Activated CD8-positive, alpha-beta T cell treated with anti-CD3 and anti-CD28 coated beads for 36 hours (primary cell): Measurements from ENCODE around the gene SEC62. TPM values are rescaled to one million over a fixed set of nuclear protein-coding genes. Genes with fewer than 3 reads are reported as not detected.

Source experiments
- ATAC-seq: fragments of 200-7000 bp; cut with Tn5 transposase; one replicate; pipeline ENCODE4 v1.10.0; 2021; ENCODE audit warnings: mild to moderate bottlenecking, moderate library complexity
- CTCF ChIA-PET: fragments of 350-600 bp; sonication (Branson Sonifier 250); formaldehyde crosslinking; loops from one replicate; lab custom pipeline; 2021; ENCODE audit warnings: antibody characterized with exemption; lab: Charles Lee
- POLR2A ChIA-PET: fragments of 350-600 bp; sonication (Branson Sonifier 250); formaldehyde crosslinking; loops from one replicate; lab custom pipeline; 2021; ENCODE audit warnings: antibody characterized with exemption; lab: Charles Lee
- DNase-seq: peaks from one replicate; pipeline ENCODE4 v3.0.0-alpha.2; 2020
- H3K27ac Mint-ChIP-seq: one replicate; pipeline ENCODE4 v1.8.0; 2021; ENCODE audit warnings: mild to moderate bottlenecking, mixed read lengths
- H3K27me3 Mint-ChIP-seq: one replicate; pipeline ENCODE4 v1.8.0; 2021; ENCODE audit warnings: mixed read lengths
- H3K36me3 Mint-ChIP-seq: one replicate; pipeline ENCODE4 v1.8.0; 2021; ENCODE audit warnings: low read depth, mixed read lengths
- H3K4me1 Mint-ChIP-seq: one replicate; pipeline ENCODE4 v1.8.0; 2021; ENCODE audit warnings: low read depth, mixed read lengths
- H3K4me3 Mint-ChIP-seq: one replicate; pipeline ENCODE4 v1.8.0; 2021; ENCODE audit warnings: mild to moderate bottlenecking, moderate library complexity, mixed read lengths
- H3K9me3 Mint-ChIP-seq: one replicate; pipeline ENCODE4 v1.8.0; 2021; ENCODE audit warnings: mixed read lengths
- intact Hi-C: fragments of 100-400 bp; cut with micrococcal nuclease; formaldehyde crosslinking; loops from one replicate; pipeline ENCODE4 v1.10.0; 2022
- total RNA-seq, 2 experiments: library from RNA; stranded (reverse); gene quantifications; one replicate each; pipeline ENCODE4 v1.2.3, GENCODE V29; 2021
- TF ChIP-seq, protein P1 (sequence below): fragments of 200-600 bp; IDR thresholded peaks from one replicate; pipeline ENCODE4 v1.8.0; 2022; ENCODE audit warnings: antibody characterized with exemption, mild to moderate bottlenecking

Gene SEC62
- total RNA-seq = 10 to 100 TPM; 52.5 to 60.2 TPM

- DNase-seq = peak; percentile 95
- H3K27me3 Mint-ChIP-seq = no peaks in the 10 kb centered on the region
- intact Hi-C loops = loop anchor here (5.0 kb wide), 3 partner anchors 104 to 204 kb away; partner anchors contain the start of genes LRRC34 and LRRIQ4
- TF ChIP-seq, protein P1, sequence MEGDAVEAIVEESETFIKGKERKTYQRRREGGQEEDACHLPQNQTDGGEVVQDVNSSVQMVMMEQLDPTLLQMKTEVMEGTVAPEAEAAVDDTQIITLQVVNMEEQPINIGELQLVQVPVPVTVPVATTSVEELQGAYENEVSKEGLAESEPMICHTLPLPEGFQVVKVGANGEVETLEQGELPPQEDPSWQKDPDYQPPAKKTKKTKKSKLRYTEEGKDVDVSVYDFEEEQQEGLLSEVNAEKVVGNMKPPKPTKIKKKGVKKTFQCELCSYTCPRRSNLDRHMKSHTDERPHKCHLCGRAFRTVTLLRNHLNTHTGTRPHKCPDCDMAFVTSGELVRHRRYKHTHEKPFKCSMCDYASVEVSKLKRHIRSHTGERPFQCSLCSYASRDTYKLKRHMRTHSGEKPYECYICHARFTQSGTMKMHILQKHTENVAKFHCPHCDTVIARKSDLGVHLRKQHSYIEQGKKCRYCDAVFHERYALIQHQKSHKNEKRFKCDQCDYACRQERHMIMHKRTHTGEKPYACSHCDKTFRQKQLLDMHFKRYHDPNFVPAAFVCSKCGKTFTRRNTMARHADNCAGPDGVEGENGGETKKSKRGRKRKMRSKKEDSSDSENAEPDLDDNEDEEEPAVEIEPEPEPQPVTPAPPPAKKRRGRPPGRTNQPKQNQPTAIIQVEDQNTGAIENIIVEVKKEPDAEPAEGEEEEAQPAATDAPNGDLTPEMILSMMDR = no peak
- peaks cover 57% of the 10 kb centered on the region for H3K4me1 Mint-ChIP-seq
- CTCF ChIA-PET = interaction anchor here (0.8 to 3.0 kb wide), 12 partner anchors 11 to 189 kb away, joined by 3 to 17 read pairs (median 3); no protein-coding TSS in a partner anchor
- H3K4me3 Mint-ChIP-seq = peak within 1 kb of the TSS; percentile 85
- H3K9me3 Mint-ChIP-seq = peaks cover 4% of the 10 kb centered on the region
- peak within 1 kb of the TSS; percentile 97 for H3K27ac Mint-ChIP-seq
- ATAC-seq = peak; percentile 84
- POLR2A ChIA-PET = interaction anchor here (0.7 to 2.9 kb wide), 18 partner anchors 9 to 903 kb away, joined by 3 to 20 read pairs (median 4); partner anchors contain the start of genes LRRC34, LRRIQ4, MYNN and RPL22L1
- peaks cover 10% of the 10 kb centered on the region for H3K36me3 Mint-ChIP-seq
These were observed at the start of gene SEC62 for GRCh38 chr3:169966428-169966950. Gene SEC62 (plus strand): TSS chr3:169966807. CDS start chr3:169966823, 16 bp downstream.

GRCh38 chr3:169923189-169923588 lies 43.4 kb upstream of the SEC62 start:
- no peaks in the 10 kb centered on the region for H3K4me1 Mint-ChIP-seq
- intact Hi-C loops = no loop called here
- ChIA-PET CTCF (no interaction called here), POLR2A (no interaction called here)
- TF ChIP-seq, protein P1 = no peak
- H3K27me3 Mint-ChIP-seq = peaks cover 2% of the 10 kb centered on the region
- no peak overlapping the region for H3K27ac Mint-ChIP-seq
- ATAC-seq = no peak
- H3K4me3 Mint-ChIP-seq = no peak overlapping the region
- no peaks in the 10 kb centered on the region for H3K36me3 Mint-ChIP-seq
- no peaks in the 10 kb centered on the region for H3K9me3 Mint-ChIP-seq
- no peak for DNase-seq

GRCh38 chr3:169923831-169924230 lies 42.8 kb upstream of the SEC62 start:
- H3K9me3 Mint-ChIP-seq = no peaks in the 10 kb centered on the region
- TF ChIP-seq, protein P1 = no peak
- ChIA-PET CTCF (interaction anchor here (1.0 kb wide), 1 partner anchor 15 kb away, joined by 3 read pairs; no protein-coding TSS in a partner anchor), POLR2A (no interaction called here)
- no peak overlapping the region for H3K27ac Mint-ChIP-seq
- H3K36me3 Mint-ChIP-seq = no peaks in the 10 kb centered on the region
- intact Hi-C loops = no loop called here
- no peak overlapping the region for H3K4me3 Mint-ChIP-seq
- H3K27me3 Mint-ChIP-seq = peaks cover 2% of the 10 kb centered on the region
- H3K4me1 Mint-ChIP-seq = no peaks in the 10 kb centered on the region
- ATAC-seq (no peak), DNase-seq (no peak)

DNA sequence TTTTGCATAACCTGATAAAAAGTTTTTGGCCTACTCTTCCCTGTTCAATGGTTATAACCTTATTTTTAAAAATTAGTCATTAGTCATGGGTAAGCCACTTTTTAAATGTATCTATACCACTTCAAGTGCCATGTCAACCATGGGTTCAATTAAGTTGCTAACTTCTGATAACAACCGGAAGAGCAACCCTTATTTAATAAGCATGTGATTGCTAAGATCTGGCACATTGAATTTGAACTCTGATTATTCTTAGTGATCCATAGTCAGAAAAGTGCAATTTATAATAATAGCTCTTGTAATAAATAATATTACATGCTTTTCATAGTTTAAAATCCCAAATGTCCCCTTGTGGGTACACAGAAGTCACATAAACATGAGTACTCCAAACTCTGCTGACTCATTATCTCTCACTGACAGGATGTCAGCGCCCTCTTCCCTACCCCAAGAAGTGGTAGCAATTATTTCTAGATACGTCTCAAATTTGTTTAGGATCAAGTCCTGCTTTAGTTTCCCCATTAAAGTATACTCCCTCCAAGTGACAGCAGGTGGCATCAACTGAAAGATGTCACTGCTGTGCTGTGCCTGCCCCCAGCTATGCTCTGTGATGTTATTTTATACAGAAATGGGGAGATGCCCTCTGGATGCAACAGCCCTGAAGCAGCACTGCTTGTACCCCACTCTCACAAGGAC lies 36.6 kb upstream of the SEC62 start:
- no peaks in the 10 kb centered on the region for H3K9me3 Mint-ChIP-seq
- peak; percentile 11 for DNase-seq
- CTCF ChIA-PET = interaction anchor here (1.1 to 1.5 kb wide), 2 partner anchors 77 to 91 kb away, joined by 3 read pairs; no protein-coding TSS in a partner anchor

More for the DNA sequence above, 36.6 kb upstream of the SEC62 start:
- Mint-ChIP-seq H3K36me3 (no peaks in the 10 kb centered on the region), H3K4me3 (no peak overlapping the region), H3K27me3 (peaks cover 2% of the 10 kb centered on the region), H3K27ac (no peak overlapping the region), H3K4me1 (no peaks in the 10 kb centered on the region)
- peak; percentile 62 for ATAC-seq
- POLR2A ChIA-PET = no interaction called here
- TF ChIP-seq, protein P1 = no peak
- intact Hi-C loops = no loop called here
